GM12872 (cell line): ENCODE results near the gene USH1C.

Experiments used
- TF ChIP-seq, protein P1 (sequence below): IDR thresholded peaks from 3 replicates; pipeline ENCODE4 v1.5.1; 2011; ENCODE audit warnings: low read depth, mild to moderate bottlenecking, low read length, moderate library complexity; ENCODE audit not compliant: insufficient read depth

Gene USH1C

GRCh38 chr11:17498058-17498457 lies 46.2 kb downstream of the USH1C start:
- TF ChIP-seq, protein P1, sequence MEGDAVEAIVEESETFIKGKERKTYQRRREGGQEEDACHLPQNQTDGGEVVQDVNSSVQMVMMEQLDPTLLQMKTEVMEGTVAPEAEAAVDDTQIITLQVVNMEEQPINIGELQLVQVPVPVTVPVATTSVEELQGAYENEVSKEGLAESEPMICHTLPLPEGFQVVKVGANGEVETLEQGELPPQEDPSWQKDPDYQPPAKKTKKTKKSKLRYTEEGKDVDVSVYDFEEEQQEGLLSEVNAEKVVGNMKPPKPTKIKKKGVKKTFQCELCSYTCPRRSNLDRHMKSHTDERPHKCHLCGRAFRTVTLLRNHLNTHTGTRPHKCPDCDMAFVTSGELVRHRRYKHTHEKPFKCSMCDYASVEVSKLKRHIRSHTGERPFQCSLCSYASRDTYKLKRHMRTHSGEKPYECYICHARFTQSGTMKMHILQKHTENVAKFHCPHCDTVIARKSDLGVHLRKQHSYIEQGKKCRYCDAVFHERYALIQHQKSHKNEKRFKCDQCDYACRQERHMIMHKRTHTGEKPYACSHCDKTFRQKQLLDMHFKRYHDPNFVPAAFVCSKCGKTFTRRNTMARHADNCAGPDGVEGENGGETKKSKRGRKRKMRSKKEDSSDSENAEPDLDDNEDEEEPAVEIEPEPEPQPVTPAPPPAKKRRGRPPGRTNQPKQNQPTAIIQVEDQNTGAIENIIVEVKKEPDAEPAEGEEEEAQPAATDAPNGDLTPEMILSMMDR = no peak

DNA sequence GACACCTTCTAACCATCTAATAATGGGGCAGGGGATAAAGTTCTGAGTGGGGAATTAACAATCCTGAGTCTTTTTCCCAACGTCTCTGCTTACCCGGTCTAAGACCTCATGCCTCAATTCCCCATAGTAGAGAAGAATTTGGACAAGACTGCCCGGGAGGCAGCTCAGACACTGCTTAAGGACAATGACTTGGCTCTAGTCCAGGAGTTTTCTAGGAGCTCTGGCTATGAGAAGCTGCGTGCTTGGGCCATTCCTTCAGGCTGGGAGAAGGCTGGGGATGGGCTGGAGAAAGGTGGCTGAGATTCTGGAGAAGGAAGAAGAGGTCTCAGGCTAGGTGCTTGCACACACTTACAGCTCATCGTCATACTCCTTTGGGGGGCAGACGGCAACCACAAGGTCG lies 47.8 kb downstream of the USH1C start:
- TF ChIP-seq, protein P1 = no peak

DNA sequence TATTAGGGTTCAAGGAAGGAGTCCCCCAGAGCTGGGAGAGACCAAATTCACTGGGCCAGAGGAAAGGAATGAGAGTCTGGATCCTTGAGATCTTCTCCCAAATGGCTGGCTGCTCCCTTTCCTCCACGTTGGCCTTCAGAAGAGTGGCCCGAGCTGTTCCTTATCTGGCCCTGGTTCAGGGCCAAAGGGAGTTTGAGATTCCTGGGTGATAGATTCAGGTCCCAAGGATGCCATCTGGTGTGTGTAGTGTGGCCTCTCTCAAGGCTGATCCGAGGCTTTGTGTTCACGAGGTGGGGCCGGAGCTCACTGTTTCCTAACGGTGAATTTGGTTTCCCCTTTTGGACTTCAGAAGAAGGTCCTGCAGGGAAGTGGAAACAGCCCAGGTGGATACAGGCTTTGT lies 50.2 kb downstream of the USH1C start:
- TF ChIP-seq, protein P1 = no peak

DNA sequence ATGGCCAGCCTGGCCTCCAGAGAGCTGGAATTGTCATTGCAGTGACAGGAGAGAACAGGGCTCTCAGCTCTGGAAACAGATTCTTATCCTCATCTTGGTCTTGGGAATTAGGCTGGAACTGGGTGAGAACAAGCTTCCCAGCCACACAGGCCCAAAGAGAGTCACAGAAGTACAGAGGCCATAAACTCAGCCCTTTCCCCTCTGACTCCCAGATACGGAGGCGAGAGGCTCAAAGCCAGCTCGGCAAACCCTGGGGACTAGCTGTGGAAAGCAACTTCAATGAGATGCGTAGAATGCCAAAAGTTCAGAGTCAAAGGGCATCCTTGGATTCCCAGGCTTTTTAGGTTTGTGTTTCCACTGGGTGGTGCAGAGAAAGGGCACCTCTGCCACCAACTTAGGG lies 53.3 kb downstream of the USH1C start:
- TF ChIP-seq, protein P1 = no peak

DNA sequence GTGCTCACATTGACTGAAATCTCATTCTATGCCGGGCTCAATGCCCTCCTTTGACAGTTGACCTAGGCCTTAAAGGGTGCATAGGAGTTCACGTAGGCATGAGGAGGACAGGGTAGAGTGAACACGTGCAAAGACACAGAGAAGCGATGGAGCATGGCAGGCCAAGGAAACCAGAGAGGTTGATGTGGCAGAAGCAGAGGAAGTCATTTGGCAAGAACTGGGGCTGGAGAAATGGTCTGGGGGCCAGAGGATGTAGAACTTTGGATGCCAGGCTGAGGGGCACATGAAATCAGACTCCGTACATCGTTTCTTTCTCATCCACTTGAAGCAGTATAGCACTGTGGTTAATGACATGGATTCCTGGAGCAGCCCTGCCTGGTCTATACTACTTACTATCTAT lies 54.0 kb downstream of the USH1C start:
- TF ChIP-seq, protein P1 = no peak

DNA sequence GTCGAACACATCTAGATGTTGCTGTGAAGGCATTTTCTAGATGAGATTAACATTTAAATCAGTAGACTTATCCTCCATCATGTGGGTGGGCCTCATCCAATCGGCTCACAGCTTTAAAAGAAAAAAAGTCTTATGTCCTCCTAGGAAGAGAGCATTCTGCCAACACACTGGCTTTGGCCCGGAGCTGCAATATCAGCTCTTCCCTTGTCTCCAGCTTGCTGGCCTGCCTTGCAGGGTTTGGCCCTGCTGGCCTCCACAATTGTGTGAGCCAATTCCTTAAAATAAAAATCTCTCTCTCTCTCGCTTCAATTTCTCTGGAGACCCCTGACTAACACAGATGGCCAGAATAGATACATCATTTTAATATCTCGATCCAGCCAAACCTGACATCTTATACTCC lies 54.5 kb downstream of the USH1C start:
- TF ChIP-seq, protein P1 = no peak

GRCh38 chr11:17488563-17488962 lies 55.7 kb downstream of the USH1C start:
- TF ChIP-seq, protein P1 = no peak

DNA sequence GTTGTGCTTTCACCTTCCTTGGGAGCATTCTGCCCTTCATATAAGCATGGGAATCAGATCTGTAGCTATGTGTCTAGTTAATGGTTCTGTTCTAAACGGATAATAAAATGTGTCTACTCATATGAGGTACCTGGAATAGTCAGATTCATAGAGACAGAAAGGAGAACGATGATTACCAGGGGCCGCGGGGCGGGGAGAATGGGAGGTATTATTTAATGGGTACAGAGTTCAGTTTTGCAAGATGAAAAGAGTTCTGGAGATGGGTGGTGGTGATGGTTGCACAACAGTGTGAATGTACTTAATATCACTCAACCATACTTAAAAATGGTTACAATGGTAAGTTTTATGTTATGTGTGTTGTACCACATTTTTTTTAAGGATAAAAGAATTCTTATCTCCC lies 57.6 kb downstream of the USH1C start:
- TF ChIP-seq, protein P1 = no peak
